ENCODE data around the gene EBF3. TPM values are rescaled to one million over a fixed set of nuclear protein-coding genes. Genes with fewer than 3 reads are reported as not detected.

Gene EBF3
- total RNA-seq, 3 donors from 2014 or later = 0.23 to 2.8 (median 0.89) TPM

DNA sequence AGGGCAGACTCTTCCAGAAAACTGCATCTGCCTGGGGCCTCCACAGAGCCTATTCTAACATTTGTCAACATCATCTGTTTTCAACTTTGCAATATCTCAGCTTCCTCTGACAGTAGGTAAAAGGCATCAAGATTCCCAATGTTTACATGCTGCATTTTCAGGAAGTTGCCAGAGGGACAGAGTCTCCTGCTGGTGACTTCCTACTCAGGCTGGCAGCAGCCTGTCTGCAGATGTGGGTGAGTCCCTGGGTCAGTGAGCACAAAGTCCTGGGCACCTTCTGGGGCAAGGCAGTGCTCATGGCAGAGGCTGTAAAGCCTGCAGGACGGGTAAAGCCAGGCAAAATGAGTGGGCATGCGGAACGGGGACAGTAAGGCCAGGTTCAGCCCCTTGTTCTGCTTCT is 69.4 kb downstream of the EBF3 start:
- ATAC-seq (no peak), DNase-seq (no peak)
- TF ChIP-seq, protein P1, sequence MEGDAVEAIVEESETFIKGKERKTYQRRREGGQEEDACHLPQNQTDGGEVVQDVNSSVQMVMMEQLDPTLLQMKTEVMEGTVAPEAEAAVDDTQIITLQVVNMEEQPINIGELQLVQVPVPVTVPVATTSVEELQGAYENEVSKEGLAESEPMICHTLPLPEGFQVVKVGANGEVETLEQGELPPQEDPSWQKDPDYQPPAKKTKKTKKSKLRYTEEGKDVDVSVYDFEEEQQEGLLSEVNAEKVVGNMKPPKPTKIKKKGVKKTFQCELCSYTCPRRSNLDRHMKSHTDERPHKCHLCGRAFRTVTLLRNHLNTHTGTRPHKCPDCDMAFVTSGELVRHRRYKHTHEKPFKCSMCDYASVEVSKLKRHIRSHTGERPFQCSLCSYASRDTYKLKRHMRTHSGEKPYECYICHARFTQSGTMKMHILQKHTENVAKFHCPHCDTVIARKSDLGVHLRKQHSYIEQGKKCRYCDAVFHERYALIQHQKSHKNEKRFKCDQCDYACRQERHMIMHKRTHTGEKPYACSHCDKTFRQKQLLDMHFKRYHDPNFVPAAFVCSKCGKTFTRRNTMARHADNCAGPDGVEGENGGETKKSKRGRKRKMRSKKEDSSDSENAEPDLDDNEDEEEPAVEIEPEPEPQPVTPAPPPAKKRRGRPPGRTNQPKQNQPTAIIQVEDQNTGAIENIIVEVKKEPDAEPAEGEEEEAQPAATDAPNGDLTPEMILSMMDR (IDR thresholded peaks at IDR 0.05) = no peak
- Histone ChIP-seq H3K36me3 (ENCODE audit: low read depth) (no peaks in the 10 kb centered on the region), H3K9me3 (no peaks in the 10 kb centered on the region), H3K4me1 (ENCODE audit: low read depth) (no peaks in the 10 kb centered on the region), H3K4me3 (no peak overlapping the region)
- intact Hi-C loops (cut with DNase I, micrococcal nuclease) = no loop called here

DNA sequence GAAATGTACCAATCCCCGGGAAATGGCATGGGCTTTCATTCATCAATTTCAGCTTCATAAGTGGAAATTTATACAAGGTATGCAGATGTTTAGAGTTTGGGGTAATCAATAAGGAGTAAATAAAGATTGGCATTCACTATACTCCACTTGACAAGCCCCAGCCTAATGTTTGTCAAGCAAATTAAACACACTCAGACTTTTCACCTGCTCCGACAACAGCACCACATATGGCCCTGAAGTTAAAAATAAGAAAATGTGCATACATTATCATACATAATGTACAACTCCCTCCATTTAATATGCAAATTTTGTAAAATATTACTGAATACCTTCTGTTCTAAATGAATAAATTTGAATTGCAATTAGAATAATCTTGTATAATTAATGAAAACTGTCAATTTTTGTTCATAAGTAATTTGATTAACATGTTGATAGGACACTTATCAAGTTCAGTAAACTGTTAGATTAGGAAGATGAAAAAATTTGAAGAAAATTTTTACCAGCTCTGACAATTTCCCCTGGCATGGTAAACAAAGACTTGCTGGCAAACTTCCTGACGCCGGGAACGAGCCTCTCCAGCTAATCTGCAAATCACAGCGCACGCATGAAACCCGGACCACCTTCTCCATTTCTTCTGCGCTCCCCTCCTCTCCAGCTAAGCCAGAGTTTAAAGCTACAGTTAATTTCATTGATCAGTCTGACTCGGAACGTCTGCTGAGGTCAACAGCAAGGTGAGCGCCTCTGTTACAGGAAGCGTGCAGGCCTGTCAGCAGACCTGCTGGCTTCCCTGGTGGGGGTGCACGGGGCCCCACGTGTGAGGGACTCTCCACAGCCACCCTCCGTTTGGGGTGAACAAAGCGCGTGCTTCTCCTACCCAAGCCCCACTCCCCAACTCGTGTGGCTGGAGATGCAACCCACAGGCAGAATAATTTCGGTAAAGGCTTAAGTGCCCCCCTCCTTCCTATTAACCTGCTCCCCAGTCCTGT is 70.7 kb downstream of the EBF3 start:
- TF ChIP-seq, protein P1 (IDR thresholded peaks at IDR 0.05) = no peak
- no peak for ATAC-seq
- no peak overlapping the region for H3K4me3 ChIP-seq
- intact Hi-C loops (cut with DNase I, micrococcal nuclease) = no loop called here
- no peak for DNase-seq
- H3K36me3 ChIP-seq (ENCODE audit: low read depth) = no peaks in the 10 kb centered on the region
- no peaks in the 10 kb centered on the region for H3K4me1 ChIP-seq (ENCODE audit: low read depth)
- no peaks in the 10 kb centered on the region for H3K9me3 ChIP-seq

DNA sequence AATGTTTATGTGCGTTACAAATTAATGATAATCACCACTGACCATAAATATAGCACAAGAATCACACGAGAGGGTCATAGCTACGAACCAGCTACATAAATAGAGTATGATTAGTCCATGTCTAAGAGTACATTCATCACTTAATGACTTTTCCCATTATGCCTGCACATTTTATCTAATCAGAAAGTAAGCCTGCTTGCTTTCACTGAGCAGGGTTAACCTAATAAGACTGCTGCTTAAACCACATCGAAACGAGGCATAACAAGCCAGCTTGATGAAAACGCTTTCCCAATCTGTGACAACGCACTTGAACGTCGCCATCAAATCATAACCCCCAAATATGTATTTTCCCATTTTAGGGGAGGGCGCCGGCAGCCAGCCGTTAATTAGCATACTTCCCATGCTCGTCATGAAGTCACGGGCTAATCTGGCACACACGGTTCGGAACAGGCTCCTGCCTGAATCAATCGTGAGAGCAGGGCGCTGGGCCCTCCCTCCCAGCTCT is 71.5 kb downstream of the EBF3 start:
- ATAC-seq = no peak
- H3K4me3 ChIP-seq = no peak overlapping the region
- no peaks in the 10 kb centered on the region for H3K9me3 ChIP-seq
- intact Hi-C loops (cut with DNase I, micrococcal nuclease) = no loop called here
- no peak for DNase-seq
- H3K4me1 ChIP-seq (ENCODE audit: low read depth) = no peaks in the 10 kb centered on the region
- TF ChIP-seq, protein P1 (IDR thresholded peaks at IDR 0.05) = no peak
- no peaks in the 10 kb centered on the region for H3K36me3 ChIP-seq (ENCODE audit: low read depth)

DNA sequence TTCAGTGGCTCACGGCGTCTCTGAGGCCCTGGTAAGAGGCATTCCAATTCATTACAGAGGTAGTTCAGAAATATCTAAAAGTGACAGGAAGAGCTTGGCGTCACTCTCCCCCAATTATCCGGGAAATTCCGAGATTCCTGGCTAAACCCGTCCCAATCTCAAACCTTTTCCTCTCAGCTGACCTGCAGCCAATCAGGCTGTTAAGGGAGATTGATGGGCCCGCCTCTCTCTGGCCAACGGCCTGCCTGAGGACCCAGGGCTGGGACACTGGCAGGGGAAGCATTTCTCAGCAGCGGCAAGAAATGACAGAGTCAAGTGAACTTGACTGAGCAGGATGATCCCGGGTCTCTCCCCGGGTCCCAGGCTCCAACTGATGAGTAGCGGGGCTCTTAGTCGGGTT is 72.3 kb downstream of the EBF3 start:
- no peaks in the 10 kb centered on the region for H3K9me3 ChIP-seq
- intact Hi-C loops (cut with DNase I, micrococcal nuclease) = no loop called here
- no peak for DNase-seq
- ATAC-seq = no peak
- TF ChIP-seq, protein P1 (IDR thresholded peaks at IDR 0.05) = no peak
- H3K4me3 ChIP-seq = no peak overlapping the region
- no peaks in the 10 kb centered on the region for H3K4me1 ChIP-seq (ENCODE audit: low read depth)
- no peaks in the 10 kb centered on the region for H3K36me3 ChIP-seq (ENCODE audit: low read depth)

DNA sequence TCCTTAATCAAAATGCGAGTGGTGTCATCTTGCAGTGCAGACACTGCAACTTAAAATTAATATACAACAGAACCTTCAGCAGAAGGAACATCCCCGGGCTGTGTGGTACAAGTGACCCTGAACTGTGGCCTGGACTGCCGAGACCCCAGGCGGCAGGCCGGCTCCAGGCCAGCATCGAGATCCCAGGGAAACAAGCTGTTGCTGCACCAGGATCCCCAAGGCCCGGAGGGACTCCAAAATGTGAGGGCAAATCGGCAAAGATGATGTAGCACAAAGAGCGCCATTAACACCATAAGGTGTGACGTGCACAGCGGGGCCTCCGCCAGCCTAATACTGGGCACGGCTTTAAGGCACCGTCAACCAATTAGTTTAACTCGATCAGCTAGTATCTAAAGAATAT is 73.9 kb downstream of the EBF3 start:
- TF ChIP-seq, protein P1 (IDR thresholded peaks at IDR 0.05) = no peak
- no peak overlapping the region for H3K4me3 ChIP-seq
- no peaks in the 10 kb centered on the region for H3K9me3 ChIP-seq
- no peaks in the 10 kb centered on the region for H3K36me3 ChIP-seq (ENCODE audit: low read depth)
- no peak for ATAC-seq
- H3K4me1 ChIP-seq (ENCODE audit: low read depth) = no peaks in the 10 kb centered on the region
- intact Hi-C loops (cut with DNase I, micrococcal nuclease) = no loop called here
- DNase-seq = no peak

All from mucosa of descending colon (tissue), 3 donors.